Loucy (cell line): ENCODE measurements around the gene TMEM51.

Experiments
- H2AFZ ChIP-seq: fragments of 200-600 bp; sonication (generic); 2 replicates; pipeline ENCODE4 v1.6.0; 2016; ENCODE audit warnings: antibody characterized with exemption, mild to moderate bottlenecking, low read length, moderate library complexity
- H3F3A ChIP-seq: fragments of 200-600 bp; 2 replicates; pipeline ENCODE4 v1.6.0; 2016; ENCODE audit warnings: antibody characterized with exemption, low read depth, mild to moderate bottlenecking
- H3K27me3 ChIP-seq: fragments of 200-600 bp; sonication (generic); 2 replicates; pipeline ENCODE4 v1.6.1; 2014; ENCODE audit warnings: low read length, mild to moderate bottlenecking; ENCODE audit not compliant: insufficient read depth, poor library complexity, severe bottlenecking
- H3K36me3 ChIP-seq: fragments of 200-600 bp; sonication (generic); 2 replicates; pipeline ENCODE4 v1.6.1; 2016; ENCODE audit warnings: low read length; ENCODE audit not compliant: insufficient read depth
- H3K4me1 ChIP-seq: fragments of 200-600 bp; sonication (generic); 2 replicates; pipeline ENCODE4 v1.5.1; 2014; ENCODE audit warnings: low read length, mild to moderate bottlenecking; ENCODE audit not compliant: insufficient read depth, poor library complexity, severe bottlenecking
- H3K4me2 ChIP-seq: fragments of 200-600 bp; sonication (generic); 2 replicates; pipeline ENCODE4 v1.6.0; 2014; ENCODE audit warnings: antibody characterized with exemption, low read length, low read depth, mild to moderate bottlenecking; ENCODE audit not compliant: poor library complexity, severe bottlenecking
- H3K4me3 ChIP-seq: fragments of 200-600 bp; sonication (generic); 2 replicates; pipeline ENCODE4 v1.5.1; 2014; ENCODE audit warnings: low read length, mild to moderate bottlenecking, mixed read lengths; ENCODE audit not compliant: poor library complexity, severe bottlenecking
- H3K79me2 ChIP-seq: fragments of 200-600 bp; sonication (generic); 2 replicates; pipeline ENCODE4 v1.6.1; 2014; ENCODE audit warnings: low read length; ENCODE audit not compliant: insufficient read depth
- H3K9ac ChIP-seq: fragments of 200-600 bp; sonication (generic); 2 replicates; pipeline ENCODE4 v1.6.0; 2014; ENCODE audit warnings: mild to moderate bottlenecking, low read depth, low read length, moderate library complexity; ENCODE audit not compliant: poor library complexity, severe bottlenecking
- H3K9me2 ChIP-seq: fragments of 200-600 bp; sonication (generic); replicated peaks from 2 replicates; pipeline ENCODE4 v1.6.1; 2016; ENCODE audit warnings: low read depth, low read length, mixed read lengths
- H3K9me3 ChIP-seq: fragments of 200-600 bp; sonication (generic); 2 replicates; pipeline ENCODE4 v1.6.1; 2014; ENCODE audit warnings: mild to moderate bottlenecking, antibody characterized with exemption, low read length, low read depth; ENCODE audit not compliant: insufficient read depth
- H4K20me1 ChIP-seq: fragments of 200-600 bp; sonication (generic); 2 replicates; pipeline ENCODE4 v1.6.0; 2014; ENCODE audit warnings: antibody characterized with exemption, low read length, mild to moderate bottlenecking; ENCODE audit not compliant: insufficient read depth, poor library complexity, severe bottlenecking
- EZH2phosphoT487 ChIP-seq: fragments of 200-600 bp; IDR thresholded peaks from 2 replicates; pipeline ENCODE4 v1.6.1; 2018; ENCODE audit warnings: antibody characterized with exemption, mild to moderate bottlenecking, moderate library complexity, borderline replicate concordance
- TF ChIP-seq, protein P1 (sequence below): fragments of 200-600 bp; sonication (generic); conservative IDR thresholded peaks from 2 replicates; pipeline ENCODE4 v1.5.1; 2014; ENCODE audit warnings: mild to moderate bottlenecking, antibody characterized with exemption, low read length

TMEM51 gene

DNA sequence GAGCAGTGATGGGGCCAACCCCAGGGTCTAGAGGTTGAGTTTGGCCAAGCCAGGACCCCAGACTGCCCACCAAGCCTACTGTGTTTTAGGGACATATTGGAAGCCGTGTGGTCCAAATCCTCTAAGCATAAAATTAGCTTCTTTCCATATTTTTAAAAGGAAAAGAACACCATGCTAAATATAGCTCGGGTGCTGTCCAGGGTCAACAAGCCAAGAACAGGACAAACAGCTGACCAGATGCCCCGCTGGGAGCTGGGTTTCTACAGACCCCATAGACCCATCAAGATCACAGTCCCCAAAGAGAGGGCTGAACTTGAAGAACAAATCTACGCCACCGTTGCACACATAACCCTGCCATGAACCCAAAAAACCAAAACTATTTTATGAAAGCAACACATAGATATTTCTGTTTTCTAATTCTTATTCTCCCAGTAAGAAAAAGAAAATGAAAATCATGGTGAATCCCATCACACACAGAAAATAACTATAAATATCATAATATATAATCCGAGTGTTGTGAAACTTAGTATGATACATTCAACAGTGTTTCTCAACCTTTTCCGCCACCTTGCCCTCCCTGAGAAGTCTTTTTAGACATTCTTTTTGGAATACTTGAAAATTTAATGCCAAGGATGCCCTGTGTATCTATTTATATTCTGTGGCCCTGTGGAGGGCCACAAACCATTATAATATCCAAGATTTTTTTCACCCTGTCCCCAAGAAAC lies 57.3 kb downstream of the TMEM51 start:
- TF ChIP-seq EZH2phosphoT487 = no peak
- TF ChIP-seq, protein P1, sequence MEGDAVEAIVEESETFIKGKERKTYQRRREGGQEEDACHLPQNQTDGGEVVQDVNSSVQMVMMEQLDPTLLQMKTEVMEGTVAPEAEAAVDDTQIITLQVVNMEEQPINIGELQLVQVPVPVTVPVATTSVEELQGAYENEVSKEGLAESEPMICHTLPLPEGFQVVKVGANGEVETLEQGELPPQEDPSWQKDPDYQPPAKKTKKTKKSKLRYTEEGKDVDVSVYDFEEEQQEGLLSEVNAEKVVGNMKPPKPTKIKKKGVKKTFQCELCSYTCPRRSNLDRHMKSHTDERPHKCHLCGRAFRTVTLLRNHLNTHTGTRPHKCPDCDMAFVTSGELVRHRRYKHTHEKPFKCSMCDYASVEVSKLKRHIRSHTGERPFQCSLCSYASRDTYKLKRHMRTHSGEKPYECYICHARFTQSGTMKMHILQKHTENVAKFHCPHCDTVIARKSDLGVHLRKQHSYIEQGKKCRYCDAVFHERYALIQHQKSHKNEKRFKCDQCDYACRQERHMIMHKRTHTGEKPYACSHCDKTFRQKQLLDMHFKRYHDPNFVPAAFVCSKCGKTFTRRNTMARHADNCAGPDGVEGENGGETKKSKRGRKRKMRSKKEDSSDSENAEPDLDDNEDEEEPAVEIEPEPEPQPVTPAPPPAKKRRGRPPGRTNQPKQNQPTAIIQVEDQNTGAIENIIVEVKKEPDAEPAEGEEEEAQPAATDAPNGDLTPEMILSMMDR = no peak
- no peaks in the 10 kb centered on the region for H3F3A ChIP-seq
- H3K36me3 ChIP-seq = no peaks in the 10 kb centered on the region
- no peaks in the 10 kb centered on the region for H3K4me1 ChIP-seq
- no peaks in the 10 kb centered on the region for H3K9me2 ChIP-seq
- H3K4me3 ChIP-seq = no peak overlapping the region
- H3K27me3 ChIP-seq = no peaks in the 10 kb centered on the region
- H3K9ac ChIP-seq = no peak overlapping the region
- H3K4me2 ChIP-seq = no peak overlapping the region
- H4K20me1 ChIP-seq = no peaks in the 10 kb centered on the region
- H3K79me2 ChIP-seq = no peaks in the 10 kb centered on the region
- no peak overlapping the region for H2AFZ ChIP-seq
- H3K9me3 ChIP-seq = no peaks in the 10 kb centered on the region

DNA sequence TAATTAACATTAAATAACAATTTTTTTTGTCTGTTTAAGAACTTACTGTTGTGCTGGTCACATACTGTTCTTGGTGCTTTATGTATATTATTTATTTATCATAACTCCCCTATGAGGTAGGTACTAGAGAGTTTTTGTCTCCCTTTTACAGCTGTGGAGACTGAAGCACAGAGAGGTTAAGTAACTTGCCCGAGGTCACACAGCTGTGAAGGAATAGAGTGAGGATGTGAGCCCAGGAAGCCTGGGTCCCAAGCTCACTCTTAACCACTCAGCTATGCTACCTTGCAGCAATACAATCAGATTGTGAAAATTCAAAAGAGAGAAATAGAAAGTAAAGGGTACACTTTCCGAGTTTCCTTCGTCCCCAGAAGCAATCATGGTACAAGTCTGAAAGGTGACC lies 57.9 kb downstream of the TMEM51 start:
- Histone ChIP-seq H3K4me3 (no peak overlapping the region), H3F3A (no peaks in the 10 kb centered on the region), H3K9me2 (no peaks in the 10 kb centered on the region), H2AFZ (no peak overlapping the region), H3K79me2 (no peaks in the 10 kb centered on the region), H4K20me1 (no peaks in the 10 kb centered on the region), H3K4me2 (no peak overlapping the region), H3K4me1 (no peaks in the 10 kb centered on the region), H3K9ac (no peak overlapping the region), H3K36me3 (no peaks in the 10 kb centered on the region), H3K27me3 (no peaks in the 10 kb centered on the region), H3K9me3 (no peaks in the 10 kb centered on the region)
- no peak for TF ChIP-seq EZH2phosphoT487
- TF ChIP-seq, protein P1 = no peak

DNA sequence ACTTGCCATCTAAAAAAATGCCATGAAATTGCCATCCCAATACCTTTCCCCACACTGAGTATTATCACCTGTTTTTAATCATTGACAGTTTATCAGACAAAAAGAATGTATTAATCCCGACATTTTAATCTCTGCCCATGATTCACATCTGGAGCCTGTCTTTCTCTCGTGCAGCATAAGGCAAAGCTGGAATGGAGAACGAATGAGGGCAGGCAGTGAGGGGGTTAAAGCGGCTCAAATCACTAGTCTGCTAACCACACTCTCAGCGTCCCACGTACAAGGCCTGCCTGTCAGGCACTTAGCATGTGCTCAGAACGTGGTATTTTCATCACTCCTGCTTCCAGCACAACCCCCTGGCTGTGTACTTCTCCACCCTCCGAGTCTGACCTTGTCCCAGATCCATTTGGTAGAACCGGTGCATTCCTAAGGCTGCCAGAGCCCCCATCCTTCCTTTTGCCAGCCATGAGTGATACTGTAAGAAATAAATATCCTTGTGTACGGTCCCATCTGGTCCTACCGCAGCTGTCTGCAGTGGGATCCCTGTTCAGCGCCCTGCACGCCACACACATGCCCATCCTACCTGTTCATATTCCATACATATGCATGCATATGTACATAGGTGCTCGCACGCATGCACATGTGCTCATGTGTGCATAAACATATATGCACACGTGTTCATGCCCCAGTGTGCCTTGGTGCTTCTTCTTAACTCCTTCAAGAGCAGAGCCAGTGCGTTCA lies 58.8 kb downstream of the TMEM51 start:
- H3K9ac ChIP-seq = no peak overlapping the region

More for the DNA sequence above, 58.8 kb downstream of the TMEM51 start:
- no peaks in the 10 kb centered on the region for H3K9me3 ChIP-seq
- no peaks in the 10 kb centered on the region for H3F3A ChIP-seq
- H4K20me1 ChIP-seq = no peaks in the 10 kb centered on the region
- no peaks in the 10 kb centered on the region for H3K36me3 ChIP-seq
- H3K4me3 ChIP-seq = no peak overlapping the region
- no peak for TF ChIP-seq EZH2phosphoT487
- TF ChIP-seq, protein P1 = no peak
- H3K9me2 ChIP-seq = no peaks in the 10 kb centered on the region
- no peaks in the 10 kb centered on the region for H3K79me2 ChIP-seq
- H2AFZ ChIP-seq = no peak overlapping the region
- no peak overlapping the region for H3K4me2 ChIP-seq
- H3K4me1 ChIP-seq = no peaks in the 10 kb centered on the region
- H3K27me3 ChIP-seq = no peaks in the 10 kb centered on the region
